ENCODE results near the gene DGKI.

The DGKI gene

DNA sequence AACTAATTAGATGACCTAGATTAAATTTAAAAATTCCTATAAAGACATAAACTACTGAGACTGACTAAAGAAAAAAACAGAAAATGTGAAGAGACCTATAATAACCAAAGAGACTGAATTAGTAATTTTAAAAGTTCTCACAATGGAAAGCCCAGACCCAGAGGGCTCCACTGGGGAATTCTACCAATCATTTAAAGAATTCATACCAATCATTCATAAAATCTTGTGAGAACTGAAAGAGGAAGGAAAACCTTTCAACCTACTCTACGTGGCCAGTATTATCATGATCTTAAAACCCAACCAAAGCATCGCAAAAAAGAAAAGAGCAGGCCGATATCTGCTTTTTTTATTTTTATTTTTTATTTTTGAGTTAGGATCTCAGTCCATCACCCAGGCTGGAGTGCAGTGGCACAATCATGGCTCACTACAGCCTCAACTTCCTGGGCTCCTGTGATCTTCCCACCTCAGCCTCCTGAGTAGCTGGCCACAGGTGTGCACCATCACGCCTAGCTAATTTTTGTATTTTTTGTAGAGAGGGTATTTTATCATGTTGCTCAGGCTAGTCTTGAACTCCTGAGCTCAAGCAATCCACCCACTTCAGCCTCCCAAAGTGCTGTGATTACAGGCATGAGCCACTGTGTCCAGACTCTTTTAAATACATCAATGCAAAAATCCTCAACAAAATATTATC is 48.6 kb downstream of the DGKI start:
- Histone ChIP-seq H3K36me3 (ENCODE audit: control insufficient read depth, low read length) (no peaks in the 10 kb centered on the region), H3K27ac (ENCODE audit: low read depth, low read length) (no peak overlapping the region), H3K27me3 (ENCODE audit: control insufficient read depth, low read length) (no peaks in the 10 kb centered on the region), H3K79me2 (ENCODE audit: control insufficient read depth, low read length) (no peaks in the 10 kb centered on the region), H3K4me2 (ENCODE audit: low read length) (no peak overlapping the region), H3K9me3 (ENCODE audit: control insufficient read depth, insufficient read depth, low read length) (no peaks in the 10 kb centered on the region), H3K4me1 (ENCODE audit: control insufficient read depth, low read length) (no peaks in the 10 kb centered on the region), H3F3A (ENCODE audit: control insufficient read depth, insufficient read depth) (no peaks in the 10 kb centered on the region), H3K4me3 (ENCODE audit: low read length) (no peak overlapping the region), H3K9me2 (replicated peaks; ENCODE audit: control insufficient read depth, low read length) (no peaks in the 10 kb centered on the region), H4K20me1 (ENCODE audit: control insufficient read depth, insufficient read depth, low read depth, low read length) (no peaks in the 10 kb centered on the region)
- no peak for TF ChIP-seq EZH2phosphoT487 (IDR thresholded peaks at IDR 0.05; ENCODE audit: borderline replicate concordance, low read length)
- TF ChIP-seq, protein P1, sequence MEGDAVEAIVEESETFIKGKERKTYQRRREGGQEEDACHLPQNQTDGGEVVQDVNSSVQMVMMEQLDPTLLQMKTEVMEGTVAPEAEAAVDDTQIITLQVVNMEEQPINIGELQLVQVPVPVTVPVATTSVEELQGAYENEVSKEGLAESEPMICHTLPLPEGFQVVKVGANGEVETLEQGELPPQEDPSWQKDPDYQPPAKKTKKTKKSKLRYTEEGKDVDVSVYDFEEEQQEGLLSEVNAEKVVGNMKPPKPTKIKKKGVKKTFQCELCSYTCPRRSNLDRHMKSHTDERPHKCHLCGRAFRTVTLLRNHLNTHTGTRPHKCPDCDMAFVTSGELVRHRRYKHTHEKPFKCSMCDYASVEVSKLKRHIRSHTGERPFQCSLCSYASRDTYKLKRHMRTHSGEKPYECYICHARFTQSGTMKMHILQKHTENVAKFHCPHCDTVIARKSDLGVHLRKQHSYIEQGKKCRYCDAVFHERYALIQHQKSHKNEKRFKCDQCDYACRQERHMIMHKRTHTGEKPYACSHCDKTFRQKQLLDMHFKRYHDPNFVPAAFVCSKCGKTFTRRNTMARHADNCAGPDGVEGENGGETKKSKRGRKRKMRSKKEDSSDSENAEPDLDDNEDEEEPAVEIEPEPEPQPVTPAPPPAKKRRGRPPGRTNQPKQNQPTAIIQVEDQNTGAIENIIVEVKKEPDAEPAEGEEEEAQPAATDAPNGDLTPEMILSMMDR (IDR thresholded peaks at IDR 0.05; ENCODE audit: low read depth, low read length, poor library complexity, severe bottlenecking) = no peak

DNA sequence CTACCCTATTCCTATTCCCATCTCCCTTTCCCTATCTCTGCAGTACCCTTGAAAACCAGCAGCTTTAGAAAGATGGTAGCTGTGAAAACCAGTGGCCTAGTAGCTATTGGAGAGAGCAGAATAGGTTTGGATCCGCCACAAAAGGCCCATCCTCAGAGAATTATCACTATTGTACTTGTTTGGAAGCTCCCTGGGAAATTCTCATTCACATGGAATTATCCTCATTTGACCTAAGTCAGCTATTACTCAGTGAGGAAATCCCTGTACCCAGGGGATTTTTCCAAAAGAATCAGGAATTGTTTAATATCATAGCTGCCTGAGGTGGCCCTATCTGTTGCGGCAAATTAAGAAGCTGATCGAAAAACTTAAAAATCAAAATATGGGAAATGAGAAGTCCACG is 51.6 kb downstream of the DGKI start:
- no peaks in the 10 kb centered on the region for H3K79me2 ChIP-seq (ENCODE audit: control insufficient read depth, low read length)
- TF ChIP-seq, protein P1 (IDR thresholded peaks at IDR 0.05; ENCODE audit: low read depth, low read length, poor library complexity, severe bottlenecking) = no peak
- TF ChIP-seq EZH2phosphoT487 (IDR thresholded peaks at IDR 0.05; ENCODE audit: borderline replicate concordance, low read length) = no peak
- no peaks in the 10 kb centered on the region for H3K9me2 ChIP-seq (replicated peaks; ENCODE audit: control insufficient read depth, low read length)

DNA sequence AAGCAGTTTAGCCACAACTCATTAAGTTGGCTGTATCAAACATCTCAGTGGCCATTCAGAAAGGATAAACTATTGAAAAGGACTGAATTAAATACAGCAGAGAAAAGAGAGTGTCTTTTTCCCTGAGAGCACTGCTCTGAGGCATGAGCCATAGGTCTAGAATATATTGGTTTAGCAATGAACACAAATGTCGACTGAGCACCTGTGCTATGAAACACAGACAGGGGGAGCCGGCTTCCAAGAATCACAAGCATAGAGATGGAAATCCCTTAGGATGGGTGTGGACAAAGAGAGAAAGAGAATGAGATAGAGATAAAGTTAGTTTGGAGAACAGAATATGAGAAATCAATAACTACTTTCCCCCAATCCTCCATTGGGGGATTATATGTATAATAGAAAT is 54.8 kb downstream of the DGKI start:
- Histone ChIP-seq H3K4me1 (ENCODE audit: control insufficient read depth, low read length) (no peaks in the 10 kb centered on the region), H3K4me3 (ENCODE audit: low read length) (no peak overlapping the region), H3K9me2 (replicated peaks; ENCODE audit: control insufficient read depth, low read length) (no peaks in the 10 kb centered on the region), H3K27me3 (ENCODE audit: control insufficient read depth, low read length) (no peaks in the 10 kb centered on the region), H3K4me2 (ENCODE audit: low read length) (no peak overlapping the region), H3K27ac (ENCODE audit: low read depth, low read length) (no peak overlapping the region), H3K36me3 (ENCODE audit: control insufficient read depth, low read length) (no peaks in the 10 kb centered on the region), H3K79me2 (ENCODE audit: control insufficient read depth, low read length) (no peaks in the 10 kb centered on the region), H4K20me1 (ENCODE audit: control insufficient read depth, insufficient read depth, low read depth, low read length) (no peaks in the 10 kb centered on the region), H3F3A (ENCODE audit: control insufficient read depth, insufficient read depth) (no peaks in the 10 kb centered on the region), H3K9me3 (ENCODE audit: control insufficient read depth, insufficient read depth, low read length) (no peaks in the 10 kb centered on the region)
- TF ChIP-seq, protein P1 (IDR thresholded peaks at IDR 0.05; ENCODE audit: low read depth, low read length, poor library complexity, severe bottlenecking) = no peak
- TF ChIP-seq EZH2phosphoT487 (IDR thresholded peaks at IDR 0.05; ENCODE audit: borderline replicate concordance, low read length) = no peak

More for the DNA sequence above, 51.6 kb downstream of the DGKI start:
- H3F3A ChIP-seq (ENCODE audit: control insufficient read depth, insufficient read depth) = no peaks in the 10 kb centered on the region
- H3K4me3 ChIP-seq (ENCODE audit: low read length) = no peak overlapping the region
- no peaks in the 10 kb centered on the region for H3K4me1 ChIP-seq (ENCODE audit: control insufficient read depth, low read length)
- H3K4me2 ChIP-seq (ENCODE audit: low read length) = no peak overlapping the region
- H3K9me3 ChIP-seq (ENCODE audit: control insufficient read depth, insufficient read depth, low read length) = no peaks in the 10 kb centered on the region
- H3K27ac ChIP-seq (ENCODE audit: low read depth, low read length) = no peak overlapping the region
- no peaks in the 10 kb centered on the region for H4K20me1 ChIP-seq (ENCODE audit: control insufficient read depth, insufficient read depth, low read depth, low read length)
- no peaks in the 10 kb centered on the region for H3K36me3 ChIP-seq (ENCODE audit: control insufficient read depth, low read length)
- no peaks in the 10 kb centered on the region for H3K27me3 ChIP-seq (ENCODE audit: control insufficient read depth, low read length)
